Anterior cingulate cortex (tissue), 58 donors: ENCODE results near the gene CNTRL.
A peak's percentile ranks its signal among the peaks of the same experiment; 100 is the strongest.

Source experiments
- DNase-seq, 58 donors: peaks; one replicate each; lab custom pipeline; 2025; lab: John Stamatoyannopoulos, UW

The CNTRL gene

DNA sequence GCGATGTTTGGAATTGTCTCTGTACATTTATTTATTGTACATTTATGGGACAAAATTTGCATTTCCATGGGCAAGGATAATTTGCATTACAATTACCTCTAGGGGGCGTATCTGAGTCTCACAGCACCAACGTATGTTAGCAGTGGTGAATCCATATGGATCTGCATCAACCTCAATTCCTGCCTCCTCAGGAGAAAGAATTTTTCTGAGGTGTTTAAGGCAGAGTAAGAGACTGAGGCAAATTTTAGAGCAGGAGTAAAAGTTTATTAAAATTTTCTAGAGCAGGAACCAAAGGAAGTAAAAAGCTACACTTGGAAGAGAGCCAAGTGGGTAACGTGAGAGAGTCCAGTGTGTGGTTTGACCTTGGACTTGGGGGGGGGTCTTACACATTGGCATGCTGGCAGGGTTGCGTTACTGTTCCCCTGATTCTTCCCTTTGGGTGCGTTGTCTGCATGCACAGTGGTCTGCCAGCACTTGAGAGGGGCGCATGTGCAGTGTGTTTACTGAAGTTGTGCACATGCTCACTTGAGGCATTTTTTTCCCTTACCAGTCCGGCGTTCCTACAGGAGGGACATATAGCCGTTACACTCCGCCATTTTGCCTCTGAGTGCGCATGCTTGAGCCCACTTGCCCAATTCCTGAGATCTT lies 147.9 kb downstream of the CNTRL start:
- DNase-seq = peak in 2 of 58 donors; percentile 4 to 45

DNA sequence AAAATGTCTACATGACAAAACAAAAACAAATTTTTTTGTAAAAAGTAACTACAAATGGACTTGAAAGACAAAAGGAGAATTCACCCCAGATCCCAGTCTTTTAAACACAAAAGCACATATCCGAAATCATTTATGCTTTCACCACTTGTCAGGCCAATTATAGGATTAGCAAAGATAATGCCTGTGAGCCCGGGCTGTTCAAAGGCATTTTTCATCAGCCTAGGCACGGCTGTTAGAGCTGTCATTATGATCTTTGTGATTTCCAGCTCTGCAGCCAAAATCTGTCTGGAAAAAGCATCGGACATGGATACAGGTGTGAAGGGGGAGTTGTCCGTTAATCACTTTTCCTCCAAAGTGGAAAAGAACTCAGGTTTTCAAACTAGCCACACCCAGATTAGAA lies 150.5 kb downstream of the CNTRL start:
- no peak for DNase-seq

DNA sequence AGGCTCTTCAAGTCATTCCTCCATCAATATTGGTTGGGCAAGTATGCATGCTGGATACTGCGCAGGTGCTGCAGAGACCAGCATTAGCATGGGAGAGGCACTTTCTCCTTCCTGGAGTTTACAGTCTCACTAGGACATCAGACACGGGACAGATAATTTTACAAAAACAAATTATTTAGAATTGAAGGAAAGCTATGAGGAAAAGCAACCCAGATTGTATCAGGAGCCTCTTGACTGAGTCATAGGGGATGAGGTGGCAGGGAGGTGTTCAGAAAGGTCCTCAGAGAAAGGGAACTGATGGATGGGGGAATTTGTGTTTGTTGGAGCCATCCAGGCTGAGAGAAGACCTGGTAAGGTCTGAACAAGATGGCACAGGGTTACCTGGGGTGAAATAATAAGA lies 151.4 kb downstream of the CNTRL start:
- no peak for DNase-seq
